ENCODE data around the gene SPACA6. TPM values are rescaled to one million over a fixed set of nuclear protein-coding genes. Genes with fewer than 3 reads are reported as not detected.

The SPACA6 gene
- total RNA-seq, 2 donors from 2014 or later: 24.6 to 47.7 TPM

- Histone ChIP-seq H3K27ac (no peak overlapping the region), H3K9me3 (no peaks in the 10 kb centered on the region), H3K27me3 (replicated peaks; ENCODE audit: insufficient read depth) (no peaks in the 10 kb centered on the region), H3K4me1 (replicated peaks) (no peaks in the 10 kb centered on the region), H3K36me3 (no peaks in the 10 kb centered on the region), H3K4me3 (no peak overlapping the region)
- WGBS: 62% methylated on average over 12 of the region's 13 CpGs
- intact Hi-C loops (cut with DNase I): no loop called here
- DNase-seq (ENCODE audit: low spot score): no peak
- TF ChIP-seq CTCF (IDR thresholded peaks at IDR 0.05) (no peak), POLR2AphosphoS5 (IDR thresholded peaks at IDR 0.05) (no peak), POLR2A (IDR thresholded peaks at IDR 0.05) (no peak)
Measured at GRCh38 chr19:51739466-51740213, 46.5 kb downstream of the SPACA6 start.

- H3K4me1 ChIP-seq (replicated peaks): no peaks in the 10 kb centered on the region
- no peak overlapping the region for H3K27ac ChIP-seq
- H3K9me3 ChIP-seq: no peaks in the 10 kb centered on the region
- TF ChIP-seq POLR2A (IDR thresholded peaks at IDR 0.05): no peak
- no peak for TF ChIP-seq POLR2AphosphoS5 (IDR thresholded peaks at IDR 0.05)
- TF ChIP-seq CTCF (IDR thresholded peaks at IDR 0.05): no peak
- intact Hi-C loops (cut with DNase I): no loop called here
- H3K27me3 ChIP-seq (replicated peaks; ENCODE audit: insufficient read depth): no peaks in the 10 kb centered on the region
- H3K4me3 ChIP-seq: no peak overlapping the region
- no peaks in the 10 kb centered on the region for H3K36me3 ChIP-seq
- no peak for DNase-seq (ENCODE audit: low spot score)
- WGBS: 85% methylated on average over 5 of the region's 5 CpGs
Measured at GRCh38 chr19:51740356-51740755, 47.2 kb downstream of the SPACA6 start.

GRCh38 chr19:51742789-51743188 is 49.7 kb downstream of the SPACA6 start:
- H3K36me3 ChIP-seq: no peaks in the 10 kb centered on the region
- H3K4me3 ChIP-seq: no peak overlapping the region
- intact Hi-C loops (cut with DNase I): no loop called here
- 71% methylated on average over 6 of the region's 6 CpGs for WGBS
- no peaks in the 10 kb centered on the region for H3K9me3 ChIP-seq
- no peak for DNase-seq (ENCODE audit: low spot score)
- H3K27ac ChIP-seq: no peak overlapping the region
- no peaks in the 10 kb centered on the region for H3K27me3 ChIP-seq (replicated peaks; ENCODE audit: insufficient read depth)
- H3K4me1 ChIP-seq (replicated peaks): no peaks in the 10 kb centered on the region
- no peak for TF ChIP-seq CTCF (IDR thresholded peaks at IDR 0.05)
- no peak for TF ChIP-seq POLR2AphosphoS5 (IDR thresholded peaks at IDR 0.05)
- TF ChIP-seq POLR2A (IDR thresholded peaks at IDR 0.05): no peak

- no peak overlapping the region for H3K4me3 ChIP-seq
- H3K36me3 ChIP-seq: no peaks in the 10 kb centered on the region
- no peak for TF ChIP-seq POLR2AphosphoS5 (IDR thresholded peaks at IDR 0.05)
- TF ChIP-seq POLR2A (IDR thresholded peaks at IDR 0.05): no peak
- no peak for TF ChIP-seq CTCF (IDR thresholded peaks at IDR 0.05)
- H3K9me3 ChIP-seq: no peaks in the 10 kb centered on the region
- intact Hi-C loops (cut with DNase I): no loop called here
- no peaks in the 10 kb centered on the region for H3K4me1 ChIP-seq (replicated peaks)
- WGBS: 85% methylated on average over 3 of the region's 3 CpGs
- no peak overlapping the region for H3K27ac ChIP-seq
- DNase-seq (ENCODE audit: low spot score): no peak
- no peaks in the 10 kb centered on the region for H3K27me3 ChIP-seq (replicated peaks; ENCODE audit: insufficient read depth)
Measured at GRCh38 chr19:51743405-51743804, 50.3 kb downstream of the SPACA6 start.

GRCh38 chr19:51746731-51747130 is 53.6 kb downstream of the SPACA6 start:
- H3K4me1 ChIP-seq (replicated peaks): no peaks in the 10 kb centered on the region
- H3K27me3 ChIP-seq (replicated peaks; ENCODE audit: insufficient read depth): no peaks in the 10 kb centered on the region
- H3K27ac ChIP-seq: no peak overlapping the region
- TF ChIP-seq POLR2AphosphoS5 (IDR thresholded peaks at IDR 0.05) (no peak), CTCF (IDR thresholded peaks at IDR 0.05) (no peak), POLR2A (IDR thresholded peaks at IDR 0.05) (no peak)
- no peaks in the 10 kb centered on the region for H3K9me3 ChIP-seq
- intact Hi-C loops (cut with DNase I): no loop called here
- no peak overlapping the region for H3K4me3 ChIP-seq
- DNase-seq (ENCODE audit: low spot score): no peak
- no peaks in the 10 kb centered on the region for H3K36me3 ChIP-seq
- 74% methylated on average over 7 of the region's 7 CpGs for WGBS

Data from prostate gland (tissue), 2 donors.